ENCODE data around the gene CACNA1C.

The CACNA1C gene

GRCh38 chr12:2667716-2668440, 615.1 kb downstream of the CACNA1C start:
- TF ChIP-seq GATA2 (IDR thresholded peaks at IDR 0.05; ENCODE audit: low read depth, low read length) (no peak), GATA3 (IDR thresholded peaks at IDR 0.05; ENCODE audit: low read depth, low read length) (no peak)

GRCh38 chr12:2668816-2669215, 616.0 kb downstream of the CACNA1C start:
- TF ChIP-seq GATA3 (IDR thresholded peaks at IDR 0.05; ENCODE audit: low read depth, low read length) (no peak), GATA2 (IDR thresholded peaks at IDR 0.05; ENCODE audit: low read depth, low read length) (no peak)

DNA sequence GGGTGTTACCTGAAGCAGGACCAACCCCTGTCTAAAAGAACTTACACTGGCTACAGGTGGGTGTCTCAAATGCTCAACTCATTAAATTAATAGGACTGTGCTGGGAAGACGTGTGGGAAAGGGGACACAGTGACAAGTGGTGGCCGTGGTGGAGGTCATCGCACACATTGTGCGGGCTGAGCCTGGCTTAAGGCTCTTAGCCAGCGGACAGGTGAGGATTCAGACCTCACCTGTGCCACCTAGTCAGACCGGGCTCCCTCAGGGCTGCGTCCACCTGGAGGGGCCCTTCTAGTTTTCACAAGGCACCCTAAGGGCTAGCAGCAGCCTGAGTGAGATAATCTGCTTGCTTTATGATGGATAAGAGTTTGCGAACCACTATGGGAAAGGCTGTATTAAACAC, 616.8 kb downstream of the CACNA1C start:
- TF ChIP-seq GATA2 (IDR thresholded peaks at IDR 0.05; ENCODE audit: low read depth, low read length): no peak
- no peak for TF ChIP-seq GATA3 (IDR thresholded peaks at IDR 0.05; ENCODE audit: low read depth, low read length)

DNA sequence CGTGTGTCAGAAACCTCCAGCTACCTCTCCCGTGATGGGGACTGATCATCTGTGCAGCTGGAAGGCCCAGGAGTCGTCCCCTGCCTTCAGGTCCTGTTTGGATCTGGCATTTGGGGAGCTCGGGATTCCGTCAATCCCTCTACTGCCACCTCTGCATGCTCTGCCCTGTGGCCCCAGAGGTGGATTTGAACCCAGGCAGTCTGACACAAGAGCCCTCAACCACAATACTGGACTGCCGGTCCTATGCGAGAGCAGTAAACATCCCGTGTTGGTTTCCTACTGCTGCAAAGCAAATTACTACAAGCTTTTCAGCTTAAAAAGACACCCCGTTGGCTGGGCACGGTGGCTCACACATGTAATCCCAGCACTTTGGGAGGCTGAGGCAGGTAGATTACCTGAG, 620.1 kb downstream of the CACNA1C start:
- TF ChIP-seq GATA3 (IDR thresholded peaks at IDR 0.05; ENCODE audit: low read depth, low read length) (no peak), GATA2 (IDR thresholded peaks at IDR 0.05; ENCODE audit: low read depth, low read length) (no peak)

DNA sequence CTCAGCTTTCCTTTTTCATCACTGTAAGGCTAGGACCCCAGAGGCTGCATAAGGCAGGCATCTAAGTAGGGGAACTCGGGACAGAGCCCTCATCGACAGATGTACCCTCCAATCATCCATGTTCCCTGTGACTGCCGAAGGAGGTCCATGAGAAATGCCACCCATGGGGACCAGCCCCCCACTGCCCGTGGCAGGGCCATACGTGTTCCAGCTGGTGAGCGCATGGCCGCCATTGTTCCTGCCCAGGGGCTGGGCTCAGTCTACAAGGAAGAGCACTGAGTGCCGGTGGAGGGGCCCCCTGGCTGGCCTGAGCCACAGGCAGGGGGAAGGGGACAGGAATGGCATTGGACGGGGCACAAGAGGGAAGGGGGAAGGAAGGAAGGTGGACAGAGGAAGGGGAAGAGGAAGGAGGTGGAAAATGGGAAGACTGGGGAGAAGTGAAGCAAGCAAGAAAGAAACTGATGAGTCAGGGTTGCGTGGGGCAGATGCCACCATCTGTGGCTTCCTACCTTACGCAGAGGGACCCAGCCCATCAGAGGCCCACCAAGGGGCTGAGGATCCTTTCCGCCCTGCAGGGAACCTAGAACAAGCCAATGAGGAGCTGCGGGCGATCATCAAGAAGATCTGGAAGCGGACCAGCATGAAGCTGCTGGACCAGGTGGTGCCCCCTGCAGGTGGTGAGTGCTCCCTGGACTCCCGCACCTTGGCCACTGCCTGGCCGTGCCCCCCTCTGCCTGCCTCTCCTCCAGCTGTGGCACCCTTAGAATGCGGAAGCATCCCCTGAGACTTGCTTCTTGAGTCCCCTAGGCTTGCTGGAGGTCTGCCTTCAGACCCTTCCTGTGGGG, 621.4 kb downstream of the CACNA1C start:
- TF ChIP-seq GATA2 (IDR thresholded peaks at IDR 0.05; ENCODE audit: low read depth, low read length): no peak
- no peak for TF ChIP-seq GATA3 (IDR thresholded peaks at IDR 0.05; ENCODE audit: low read depth, low read length)

DNA sequence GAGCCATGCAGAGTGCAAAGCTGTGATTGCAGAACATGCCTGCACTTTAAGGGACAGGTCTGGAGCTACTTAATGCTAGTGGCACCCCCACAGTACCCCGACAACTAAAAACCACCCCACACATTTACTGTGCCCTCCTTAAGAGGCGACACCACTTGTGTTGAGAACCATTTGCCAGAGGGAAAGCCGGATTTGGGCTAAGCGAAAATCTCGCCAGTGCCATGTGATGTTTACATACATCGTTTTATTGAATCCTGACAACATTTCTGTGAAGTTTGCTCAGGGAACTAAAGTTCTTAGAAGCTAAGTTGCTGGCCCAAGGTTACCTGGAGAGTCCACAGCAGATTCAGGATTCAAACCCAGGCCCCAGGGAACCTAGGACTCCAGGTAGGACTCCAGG, 623.0 kb downstream of the CACNA1C start:
- no peak for TF ChIP-seq GATA3 (IDR thresholded peaks at IDR 0.05; ENCODE audit: low read depth, low read length)
- no peak for TF ChIP-seq GATA2 (IDR thresholded peaks at IDR 0.05; ENCODE audit: low read depth, low read length)

DNA sequence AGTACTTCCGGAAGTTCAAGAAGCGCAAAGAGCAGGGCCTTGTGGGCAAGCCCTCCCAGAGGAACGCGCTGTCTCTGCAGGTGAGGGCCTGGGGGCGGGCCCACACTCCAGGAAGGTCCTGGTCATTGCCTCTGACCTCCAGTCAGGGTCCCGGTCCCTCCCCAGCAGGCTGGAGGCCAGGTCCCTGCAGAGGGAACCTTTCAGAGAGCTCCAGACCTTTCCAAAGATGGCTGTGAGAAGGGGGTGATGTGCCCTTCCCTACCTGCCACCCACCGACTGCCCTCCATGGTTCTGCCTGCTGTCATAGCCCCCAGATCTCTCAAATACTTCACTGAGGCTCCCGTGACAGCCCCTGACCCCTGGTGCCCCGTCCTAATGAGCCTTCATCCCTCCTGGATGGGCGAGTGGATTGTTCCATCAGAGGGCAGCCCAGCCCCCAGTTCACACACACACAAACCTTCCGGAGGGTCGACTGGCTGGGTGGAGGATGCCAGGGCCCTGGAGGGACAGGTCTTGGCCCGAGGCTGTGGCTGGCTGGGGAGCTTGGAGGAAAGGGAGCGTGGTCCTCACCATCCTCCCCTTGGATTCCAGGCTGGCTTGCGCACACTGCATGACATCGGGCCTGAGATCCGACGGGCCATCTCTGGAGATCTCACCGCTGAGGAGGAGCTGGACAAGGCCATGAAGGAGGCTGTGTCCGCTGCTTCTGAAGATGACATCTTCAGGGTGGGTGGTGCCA, 624.5 kb downstream of the CACNA1C start:
- TF ChIP-seq GATA3 (IDR thresholded peaks at IDR 0.05; ENCODE audit: low read depth, low read length) (no peak), GATA2 (IDR thresholded peaks at IDR 0.05; ENCODE audit: low read depth, low read length) (no peak)

DNA sequence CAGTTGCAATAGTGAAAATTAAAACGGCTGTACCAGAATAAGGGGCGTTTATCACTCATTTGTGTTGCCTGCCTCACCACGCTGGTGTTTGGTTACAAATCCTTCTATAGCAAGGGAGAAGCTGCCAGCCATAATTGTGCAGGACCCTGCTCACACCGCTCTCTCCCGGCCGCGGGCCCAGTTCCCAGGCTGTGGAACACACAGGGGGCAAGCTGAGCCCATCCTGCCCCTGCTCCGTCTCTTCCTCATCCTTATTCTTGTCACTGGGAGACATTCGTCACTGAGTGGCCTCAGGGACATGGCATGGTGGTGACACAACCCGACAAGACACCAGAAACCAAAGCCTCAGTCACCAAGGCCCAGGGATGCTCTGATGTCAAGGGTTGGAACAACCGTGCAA, 625.6 kb downstream of the CACNA1C start:
- TF ChIP-seq GATA3 (IDR thresholded peaks at IDR 0.05; ENCODE audit: low read depth, low read length) (no peak), GATA2 (IDR thresholded peaks at IDR 0.05; ENCODE audit: low read depth, low read length) (no peak)

DNA sequence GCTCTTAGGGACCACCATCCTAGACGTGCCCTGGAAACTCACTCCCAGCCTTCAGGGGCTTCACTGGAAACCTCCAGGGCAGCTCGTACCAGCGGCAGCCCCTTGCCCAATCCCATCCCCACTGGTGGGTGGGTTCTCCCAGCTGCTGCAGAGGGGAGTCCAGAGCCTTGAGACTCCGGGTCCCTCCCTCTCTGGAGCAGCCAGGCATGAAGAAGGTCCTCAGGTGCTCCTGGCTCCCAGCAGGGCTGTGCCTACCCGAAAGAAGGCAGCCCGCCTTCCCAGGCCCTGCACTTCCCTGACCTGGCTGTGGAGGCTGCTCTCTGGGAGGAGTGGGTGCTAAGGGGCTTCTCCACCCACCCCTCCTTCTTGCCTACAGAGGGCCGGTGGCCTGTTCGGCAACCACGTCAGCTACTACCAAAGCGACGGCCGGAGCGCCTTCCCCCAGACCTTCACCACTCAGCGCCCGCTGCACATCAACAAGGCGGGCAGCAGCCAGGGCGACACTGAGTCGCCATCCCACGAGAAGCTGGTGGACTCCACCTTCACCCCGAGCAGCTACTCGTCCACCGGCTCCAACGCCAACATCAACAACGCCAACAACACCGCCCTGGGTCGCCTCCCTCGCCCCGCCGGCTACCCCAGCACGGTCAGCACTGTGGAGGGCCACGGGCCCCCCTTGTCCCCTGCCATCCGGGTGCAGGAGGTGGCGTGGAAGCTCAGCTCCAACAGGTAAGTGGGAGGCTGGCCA, 626.5 kb downstream of the CACNA1C start:
- TF ChIP-seq GATA3 (IDR thresholded peaks at IDR 0.05; ENCODE audit: low read depth, low read length): no peak
- no peak for TF ChIP-seq GATA2 (IDR thresholded peaks at IDR 0.05; ENCODE audit: low read depth, low read length)

DNA sequence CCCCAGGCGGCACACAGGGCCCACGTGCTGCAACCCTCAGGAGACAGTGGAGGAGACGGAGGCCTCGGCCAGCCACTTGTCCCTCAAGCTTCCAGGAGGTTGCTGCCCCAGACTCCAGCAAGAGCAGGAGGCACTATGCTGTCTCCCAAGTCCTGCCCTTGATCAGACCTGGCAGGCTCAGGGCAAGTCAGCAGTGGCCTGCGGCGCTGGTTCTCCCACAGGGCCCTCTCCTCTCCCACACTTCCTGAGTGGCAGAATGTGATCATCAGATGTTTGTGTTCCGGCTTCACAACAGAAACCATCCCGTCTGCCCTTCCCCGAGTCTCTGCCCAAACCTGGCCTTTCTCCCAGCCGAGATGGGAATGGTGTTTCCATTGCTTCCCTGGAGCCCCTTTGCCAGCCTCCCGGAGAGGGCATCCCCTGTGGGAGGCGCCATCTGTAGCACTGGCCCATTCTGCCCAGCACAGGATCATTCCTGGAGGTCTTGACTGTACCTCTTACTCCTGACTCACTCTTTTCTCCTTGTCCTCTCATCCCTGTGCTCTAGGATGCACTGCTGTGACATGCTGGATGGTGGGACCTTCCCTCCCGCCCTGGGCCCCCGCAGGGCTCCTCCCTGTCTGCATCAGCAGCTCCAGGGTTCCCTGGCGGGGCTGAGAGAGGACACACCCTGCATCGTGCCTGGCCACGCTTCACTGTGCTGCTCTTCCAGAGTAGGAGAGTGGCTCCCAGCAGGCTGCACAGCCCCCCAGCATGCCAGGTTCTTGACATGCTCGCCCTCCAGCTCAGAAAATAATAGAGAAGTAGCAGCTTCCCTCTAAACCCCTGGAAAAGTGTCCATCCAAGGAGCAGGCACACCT, 627.3 kb downstream of the CACNA1C start:
- no peak for TF ChIP-seq GATA3 (IDR thresholded peaks at IDR 0.05; ENCODE audit: low read depth, low read length)
- TF ChIP-seq GATA2 (IDR thresholded peaks at IDR 0.05; ENCODE audit: low read depth, low read length): no peak

DNA sequence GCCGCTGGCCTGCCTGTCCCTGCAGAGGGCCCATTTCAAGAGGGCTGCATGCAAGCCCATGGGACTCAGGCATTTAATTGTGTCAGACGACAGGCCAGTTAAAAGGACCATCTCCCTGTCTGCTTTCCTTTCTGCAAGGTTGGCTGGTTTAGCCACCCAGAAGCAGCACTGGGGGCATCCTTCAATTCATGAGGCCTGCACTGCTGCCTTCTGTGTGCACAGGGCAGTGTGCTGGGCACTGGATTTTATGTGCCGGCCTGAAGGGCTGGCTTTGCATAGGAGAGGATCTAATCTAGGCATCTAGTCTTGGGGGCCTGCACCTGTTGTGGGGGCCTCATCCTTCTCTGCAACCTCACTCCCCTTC, 627.9 kb downstream of the CACNA1C start:
- TF ChIP-seq GATA2 (IDR thresholded peaks at IDR 0.05; ENCODE audit: low read depth, low read length) (no peak), GATA3 (IDR thresholded peaks at IDR 0.05; ENCODE audit: low read depth, low read length) (no peak)

- TF ChIP-seq GATA2 (IDR thresholded peaks at IDR 0.05; ENCODE audit: low read depth, low read length) (no peak), GATA3 (IDR thresholded peaks at IDR 0.05; ENCODE audit: low read depth, low read length) (no peak)
Measured at GRCh38 chr12:2681450-2682205, 628.8 kb downstream of the CACNA1C start.
